Stomach (tissue), 9 donors: Measurements from ENCODE around the gene ZCCHC9. TPM values are rescaled to one million over a fixed set of nuclear protein-coding genes. Genes with fewer than 3 reads are reported as not detected.

Experiments used
- DNase-seq, 2 donors: peaks; one replicate each; pipeline versions ENCODE4 v3.0.0 to v3.0.0-alpha.2; 2013 to 2019
- H3K27ac ChIP-seq, 5 donors: fragments of 200-600 bp in 4 of 5; sonication (generic) in 4 of 5; one replicate each; pipeline ENCODE4 v1.5.1; 2013 to 2019; ENCODE audit warnings: mild to moderate bottlenecking in 1 of 5, moderate library complexity in 1 of 5
- H3K27me3 ChIP-seq, 3 donors: fragments of 200-600 bp; sonication (generic); one replicate each; pipeline ENCODE4 v1.5.1; 2017 to 2019; ENCODE audit warnings: mixed run types in 1 of 3
- H3K36me3 ChIP-seq, 4 donors: fragments of 200-600 bp; sonication (generic); 1 replicate in 3 of 4; 2 replicates in 1 of 4; pipeline ENCODE4 v1.5.1; 2016 to 2019
- H3K4me1 ChIP-seq, 4 donors: fragments of 200-600 bp; sonication (generic); one replicate each; pipeline ENCODE4 v1.5.1; 2016 to 2019
- H3K4me3 ChIP-seq, 4 donors: fragments of 200-600 bp; sonication (generic) in 3 of 4; one replicate each; pipeline ENCODE4 v1.5.1; 2016 to 2019; ENCODE audit warnings: mild to moderate bottlenecking in 1 of 4
- H3K9me3 ChIP-seq, 4 donors: fragments of 200-600 bp; sonication (generic); one replicate each; pipeline ENCODE4 v1.5.1; 2016 to 2019
- CTCF ChIP-seq, 7 experiments: fragments of 450-650 bp in 4 of 7; fragments of 200-600 bp in 3 of 7; sonication (generic) in 3 of 7; IDR thresholded peaks; one replicate each; pipeline ENCODE4 v1.5.1; 2016 to 2019; ENCODE audit warnings: antibody characterized with exemption in 7 of 7, control low read depth in 2 of 7, mild to moderate bottlenecking in 1 of 7
- EP300 ChIP-seq: sonication (generic); formaldehyde crosslinking; IDR thresholded peaks from one replicate; pipeline ENCODE4 v1.6.1; 2017; ENCODE audit warnings: antibody characterized with exemption
- POLR2A ChIP-seq, 4 donors: fragments of 450-650 bp; IDR thresholded peaks; one replicate each; pipeline ENCODE4 v1.6.1; 2016; ENCODE audit warnings: antibody characterized with exemption in 4 of 4, control low read depth in 2 of 4, mild to moderate bottlenecking in 1 of 4, moderate library complexity in 1 of 4
- POLR2AphosphoS5 ChIP-seq, 3 donors: sonication (generic); formaldehyde crosslinking; IDR thresholded peaks; one replicate each; pipeline ENCODE4 v1.6.1; 2016; ENCODE audit warnings: antibody characterized with exemption in 3 of 3
- WGBS, 5 donors: extraction: QIAGEN DNeasy Blood & Tissue Kit in 3 of 5; methylation state at CpG; one replicate each; pipeline versions ENCODE4 v1.1.5 to v1.1.7; 2013 to 2018; 5-methylcytosine and 5-hydroxymethylcytosine counted together
- intact Hi-C: fragments of 100-400 bp; cut with DNase I; formaldehyde crosslinking; loops from one replicate; pipeline ENCODE4 v1.15.1; 2023; ENCODE audit warnings: low total_unique reads
- polyA plus RNA-seq, 3 donors: library from polyadenylated mRNA; stranded (reverse); fragments of 200-250 nt; gene quantifications; one replicate each; pipeline ENCODE4 v1.2.3, GENCODE V29; 2013
- total RNA-seq, 5 donors: library from RNA; depleted of rRNA; stranded (reverse); fragments of >200 nt; gene quantifications; one replicate each; pipeline versions ENCODE4 v1.1.0 to v1.2.3, GENCODE V29; 2014 to 2016
- donor health status: healthy with polysubstance abuse.
- donor health status: Bipolar disorder and iron deficiency.
- donor health status: healthy.

Gene ZCCHC9
- total and polyA plus RNA-seq, 8 donors = 20.5 to 55.4 (median 29.8) TPM

GRCh38 chr5:81305785-81306184 is 4.4 kb downstream of the ZCCHC9 start:
- TF ChIP-seq CTCF (IDR thresholded peaks at IDR 0.05) (no peak), POLR2A (IDR thresholded peaks at IDR 0.05) (no peak), POLR2AphosphoS5 (IDR thresholded peaks at IDR 0.05) (no peak), EP300 (no peak)
- Histone ChIP-seq H3K9me3 (no peaks in the 10 kb centered on the region), H3K4me3 (no peak overlapping the region), H3K4me1 (peaks cover 6 to 28% (median 17%) of the 10 kb centered on the region in 4 donors), H3K27me3 (no peaks in the 10 kb centered on the region), H3K27ac (no peak overlapping the region), H3K36me3 (peaks cover 0 to 36% (median 31%) of the 10 kb centered on the region in 4 donors)
- DNase-seq = no peak
- intact Hi-C loops = no loop called here

- intact Hi-C loops = no loop called here
- no peak for DNase-seq
- TF ChIP-seq CTCF (IDR thresholded peaks at IDR 0.05) (no peak), EP300 (no peak), POLR2AphosphoS5 (IDR thresholded peaks at IDR 0.05) (no peak), POLR2A (IDR thresholded peaks at IDR 0.05) (no peak)
- H3K4me1 ChIP-seq = peaks cover 0 to 7% (median under 1%) of the 10 kb centered on the region in 4 donors
- H3K36me3 ChIP-seq = peaks cover 0 to 67% (median 61%) of the 10 kb centered on the region in 4 donors
- H3K27ac ChIP-seq = no peak overlapping the region
- H3K9me3 ChIP-seq = no peaks in the 10 kb centered on the region
- H3K4me3 ChIP-seq = no peak overlapping the region
- H3K27me3 ChIP-seq = no peaks in the 10 kb centered on the region
- 91 to 96% (median 93%) methylated on average over 2 of the region's 2 CpGs for WGBS, 5 donors
These were observed 7.4 kb downstream of the ZCCHC9 start for GRCh38 chr5:81308836-81309235.

GRCh38 chr5:81310402-81311063 is 9.1 kb downstream of the ZCCHC9 start:
- no peak for TF ChIP-seq EP300
- no peak for TF ChIP-seq POLR2AphosphoS5 (IDR thresholded peaks at IDR 0.05)
- TF ChIP-seq CTCF (IDR thresholded peaks at IDR 0.05) = no peak
- TF ChIP-seq POLR2A (IDR thresholded peaks at IDR 0.05) = no peak
- Histone ChIP-seq H3K27ac (no peak overlapping the region), H3K36me3 (peaks cover 0 to 70% (median 63%) of the 10 kb centered on the region in 4 donors), H3K27me3 (no peaks in the 10 kb centered on the region), H3K4me1 (no peaks in the 10 kb centered on the region), H3K4me3 (no peak overlapping the region), H3K9me3 (no peaks in the 10 kb centered on the region)
- 67 to 92% (median 86%) methylated on average over 1 of the region's 1 CpG for WGBS, 5 donors
- no peak for DNase-seq
- intact Hi-C loops = no loop called here

GRCh38 chr5:81313278-81313677 is 11.9 kb downstream of the ZCCHC9 start:
- Histone ChIP-seq H3K27me3 (no peaks in the 10 kb centered on the region), H3K4me3 (no peak overlapping the region), H3K36me3 (peaks cover 0 to 68% (median 60%) of the 10 kb centered on the region in 4 donors), H3K4me1 (no peaks in the 10 kb centered on the region), H3K9me3 (no peaks in the 10 kb centered on the region), H3K27ac (no peak overlapping the region)
- intact Hi-C loops = no loop called here
- no peak for TF ChIP-seq EP300
- TF ChIP-seq POLR2AphosphoS5 (IDR thresholded peaks at IDR 0.05) = no peak
- no peak for TF ChIP-seq CTCF (IDR thresholded peaks at IDR 0.05)
- TF ChIP-seq POLR2A (IDR thresholded peaks at IDR 0.05) = no peak
- no peak for DNase-seq
